ENCODE results near the gene BLM.

DNA sequence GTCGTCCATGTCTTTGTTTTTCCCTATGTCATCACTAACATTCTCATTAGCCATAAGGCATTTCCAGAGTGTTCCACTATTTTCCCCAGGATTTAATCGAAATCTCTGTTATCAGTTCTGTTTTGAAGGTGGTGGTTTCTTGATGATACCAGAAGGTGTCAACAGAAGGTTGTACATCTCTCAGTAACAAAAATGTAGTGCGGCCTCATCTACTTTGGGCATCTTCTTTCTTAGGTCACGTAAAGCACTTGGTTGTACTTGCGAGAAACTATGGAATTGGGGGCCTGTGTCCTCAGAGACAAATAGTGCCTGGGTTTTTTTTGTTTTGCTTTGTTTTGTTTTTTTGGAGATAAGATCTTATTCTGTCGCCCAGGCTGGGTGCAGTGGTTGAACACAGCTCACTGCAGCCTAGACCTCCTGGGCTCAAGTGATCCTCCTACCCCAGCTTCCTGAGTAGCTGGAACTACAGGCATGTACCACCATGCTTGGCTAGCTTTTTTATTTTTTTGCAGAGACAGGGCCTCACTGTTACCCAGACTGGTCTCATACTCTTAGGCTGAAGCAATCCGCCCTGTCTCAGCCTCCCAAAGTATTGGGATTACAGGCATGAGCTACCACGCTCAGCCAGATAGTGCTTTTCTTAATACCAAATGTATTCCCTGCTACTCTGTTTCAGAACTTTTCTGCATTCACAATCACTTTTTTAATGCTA lies 90.1 kb downstream of the BLM start:
- no peak for TF ChIP-seq CTCF (IDR thresholded peaks at IDR 0.05)
- TF ChIP-seq ELF1 (IDR thresholded peaks at IDR 0.05): no peak
- TF ChIP-seq RXRA (IDR thresholded peaks at IDR 0.05; ENCODE audit: borderline replicate concordance, low read depth): no peak

Measured in SK-N-SH (cell line).